ENCODE results near the gene EPHB4. TPM values are rescaled to one million over a fixed set of nuclear protein-coding genes. Genes with fewer than 3 reads are reported as not detected.

The EPHB4 gene
- total RNA-seq, 1 experiment from 2014 or later = 135 TPM

GRCh38 chr7:100874577-100875355 lies 47.4 kb upstream of the EPHB4 start, which contains the start of gene SRRT:
SRRT (plus strand) TSS chr7:100875103; CDS start chr7:100875591, 488 bp downstream.
- peaks cover 55 to 93% (median 89%) of the 10 kb centered on the region in 3 experiments for H3K36me3 Mint-ChIP-seq (ENCODE audit: insufficient read depth in 1 of 3, low read depth in 3 of 3)

More at GRCh38 chr7:100874577-100875355, 47.4 kb upstream of the EPHB4 start, which contains the start of gene SRRT:
- Histone ChIP-seq H3K79me1 (ENCODE audit: insufficient read depth, low read depth, low read length, poor library complexity, severe bottlenecking) (no peaks in the 10 kb centered on the region), H3K56ac (ENCODE audit: insufficient read length, low read depth, low read length) (no peak within 1 kb of the TSS), H3K27me3 (ENCODE audit: insufficient read depth, low read length) (no peaks in the 10 kb centered on the region), H2AK5ac (ENCODE audit: insufficient read length, low read length) (no peak within 1 kb of the TSS), H4K91ac (ENCODE audit: insufficient read length, low read depth, low read length) (no peak within 1 kb of the TSS), H3T11ph (ENCODE audit: low read length) (no peak within 1 kb of the TSS), H3K23ac (ENCODE audit: insufficient read length, low read depth, low read length) (no peak within 1 kb of the TSS), H2BK5ac (ENCODE audit: insufficient read length, low read length) (no peak within 1 kb of the TSS), H3K4me2 (ENCODE audit: insufficient read depth, insufficient read length, low read length) (peak within 1 kb of the TSS; percentile 78), H2BK20ac (ENCODE audit: low read depth, low read length, poor library complexity, severe bottlenecking) (no peak within 1 kb of the TSS), H3K79me2 (ENCODE audit: insufficient read depth, low read length) (peaks cover 34% of the 10 kb centered on the region; the same call in 1 of the 2 replicates), H3K18ac (ENCODE audit: insufficient read length, low read depth, low read length) (peak within 1 kb of the TSS; percentile 95), H2BK12ac (ENCODE audit: insufficient read length, low read depth, low read length) (no peak within 1 kb of the TSS), H4K5ac (ENCODE audit: insufficient read length, low read depth, low read length) (peak within 1 kb of the TSS; percentile 15), H3K27ac (ENCODE audit: insufficient read length, low read depth, low read length) (peak within 1 kb of the TSS; percentile 73), H3K14ac (ENCODE audit: insufficient read depth, low read length) (peak within 1 kb of the TSS; percentile 89), H2BK120ac (ENCODE audit: low read depth, low read length, poor library complexity, severe bottlenecking) (no peak within 1 kb of the TSS), H3K23me2 (ENCODE audit: insufficient read length, low read depth, low read length, poor library complexity, severe bottlenecking) (peaks cover 5% of the 10 kb centered on the region), H2BK15ac (ENCODE audit: low read depth, low read length) (no peak within 1 kb of the TSS), H4K8ac (replicated peaks; ENCODE audit: insufficient read length, low read depth, low read length) (no peak within 1 kb of the TSS), H3K9ac (ENCODE audit: extremely low read depth, insufficient read length, low read length) (peak within 1 kb of the TSS; percentile 90), H3K9me3 (ENCODE audit: control insufficient read depth, low read depth, low read length) (no peaks in the 10 kb centered on the region), H3K4me1 (ENCODE audit: insufficient read depth, low read length) (no peaks in the 10 kb centered on the region; the same call in 1 of the 2 replicates), H2AFZ (ENCODE audit: low read length) (no peak within 1 kb of the TSS), H3K4ac (ENCODE audit: low read depth, low read length) (no peak within 1 kb of the TSS; the same call in 1 of the 2 replicates), H4K20me1 (ENCODE audit: control insufficient read depth, insufficient read depth, insufficient read length) (no peaks in the 10 kb centered on the region)
- Mint-ChIP-seq H3K27ac (peak within 1 kb of the TSS; percentile 99 to 100 (median 99)), H3K4me3 (peak within 1 kb of the TSS; percentile 99), H3K4me1 (peaks cover 24% of the 10 kb centered on the region in 2 experiments), H3K9me3 (no peaks in the 10 kb centered on the region), H3K27me3 (ENCODE audit: low read depth) (no peaks in the 10 kb centered on the region)
- DNase-seq = peak; percentile 97
- TF ChIP-seq CTCF (conservative IDR thresholded peaks at IDR 0.05) = peak; percentile 43; the same call in 2 of the 3 replicates
- WGBS (ENCODE audit: extremely low coverage, insufficient read length, low lambda C conversion rate) = no CpG with 5 or more reads among the region's 79 CpGs
